DMS 273 treated with DMSO at 0.1 percent for 48 hours (cell line): ENCODE data around the gene ZNF100.
"Not testable (repeated sequence)": the region's sequence is repeated elsewhere in the genome, so short reads cannot be mapped to it uniquely, and the experiment has no call there.

ENCODE experiments used
- DNase-seq: peaks from one replicate; lab custom pipeline; 2025; lab: John Stamatoyannopoulos, UW

ZNF100 gene

DNA sequence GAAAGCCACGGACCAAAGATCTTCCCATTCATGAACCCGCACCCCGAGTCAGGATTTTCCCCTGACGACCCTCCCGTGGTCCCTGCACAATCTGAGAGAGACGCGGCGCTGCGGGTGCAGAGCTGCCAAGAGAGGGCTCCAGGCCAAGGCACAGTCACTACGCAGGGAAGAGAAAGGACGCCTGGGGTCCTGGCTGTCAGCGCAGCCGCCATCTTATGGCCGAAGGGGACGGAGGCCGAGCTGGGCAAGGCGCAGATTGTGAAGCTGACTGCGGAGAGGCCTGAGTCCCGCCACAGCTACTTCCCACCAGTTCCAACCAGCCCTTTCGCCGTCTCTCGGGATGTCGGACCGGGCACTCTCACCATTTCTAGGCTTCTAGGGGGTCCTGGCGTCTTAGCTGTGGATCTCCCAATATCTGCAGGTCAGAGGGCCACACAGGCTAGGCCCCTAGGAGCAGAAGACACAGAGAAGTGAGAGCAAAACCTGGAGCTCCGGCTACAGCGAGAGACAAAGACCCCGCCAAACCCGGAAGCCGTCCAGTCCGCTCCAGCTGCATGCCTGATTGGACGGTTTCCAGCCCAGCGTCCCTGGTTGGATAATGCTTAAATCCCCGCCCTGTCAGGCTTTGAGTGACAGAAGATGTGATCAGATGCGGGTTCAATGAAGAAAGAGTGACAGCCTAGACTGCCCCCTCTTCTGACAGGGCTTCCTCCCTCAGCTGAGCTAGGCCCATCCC is at the start of gene ZNF100:
Gene ZNF100 (minus strand): TSS at position 515 of the 736 bp plus-strand sequence. CDS start 150 bp downstream, at position 365.
- DNase-seq: peak; percentile 90

DNA sequence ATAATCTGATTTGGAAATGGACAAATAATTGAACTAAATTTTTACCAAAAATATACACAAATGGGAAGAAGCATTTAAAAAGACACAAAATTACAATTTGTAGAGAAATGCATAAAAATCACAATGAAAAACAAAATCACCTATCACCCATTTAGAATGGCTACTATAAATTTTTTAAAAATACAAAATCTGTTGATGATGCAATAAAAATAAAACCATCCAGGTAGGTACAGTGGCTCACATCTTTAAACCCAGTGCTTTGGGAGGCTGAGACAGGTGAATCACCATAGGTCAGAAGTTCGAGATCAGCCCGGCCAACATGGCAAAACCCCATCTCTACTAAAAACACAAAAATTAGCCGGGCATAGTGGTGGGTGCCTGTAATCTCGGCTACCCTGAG is 45.1 kb upstream of the ZNF100 start:
- DNase-seq: no peak

- not testable (repeated sequence) for DNase-seq
Measured at GRCh38 chr19:21808400-21809000, 41.1 kb upstream of the ZNF100 start.

DNA sequence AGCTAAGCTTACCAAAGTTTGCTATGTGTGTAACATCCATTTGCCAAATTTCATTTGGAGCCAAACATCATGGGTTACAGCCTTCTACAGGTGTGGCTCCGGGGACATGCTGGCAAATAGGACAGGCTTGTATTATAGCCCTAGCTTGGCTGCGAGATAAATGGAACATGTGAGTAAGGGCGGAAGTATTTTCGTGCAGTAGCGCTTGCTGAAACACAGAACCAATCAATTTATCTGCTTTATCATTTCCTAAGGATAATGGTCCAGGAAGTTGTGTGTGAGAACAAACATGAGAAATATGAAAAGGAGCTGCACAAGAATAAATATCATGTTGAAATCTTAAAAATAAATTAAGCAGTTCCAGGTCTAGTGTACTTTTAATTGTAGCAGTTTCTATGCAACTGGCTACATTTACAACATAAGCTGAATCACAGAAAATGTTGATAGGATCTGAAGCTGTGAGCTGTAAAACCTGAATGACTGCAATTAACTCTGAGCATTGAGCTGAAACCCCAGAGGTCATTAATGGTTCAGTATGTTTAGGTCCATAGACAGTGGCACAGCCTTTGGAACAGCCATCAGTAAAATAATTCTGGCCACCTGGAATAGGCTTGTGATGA is 22.2 kb upstream of the ZNF100 start:
- no peak for DNase-seq

DNA sequence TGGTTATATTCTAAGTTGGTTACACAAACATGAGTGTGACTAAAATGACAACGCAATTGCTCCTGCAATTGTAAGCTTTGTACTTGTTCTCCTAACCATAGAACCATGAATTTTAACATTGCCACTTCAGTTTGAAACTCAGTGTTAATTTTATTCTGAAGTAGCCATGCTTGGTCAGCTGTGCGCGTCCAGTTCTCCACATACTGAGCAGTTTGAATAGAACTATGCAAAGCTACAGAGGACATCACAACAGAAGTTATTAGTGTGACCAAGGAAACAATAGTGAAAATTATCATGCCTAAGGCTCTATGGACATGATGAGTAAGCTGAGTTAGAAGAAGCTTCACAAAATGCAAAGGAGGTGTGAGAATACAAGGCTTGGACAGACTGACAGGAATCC is 19.6 kb upstream of the ZNF100 start:
- DNase-seq: no peak

DNA sequence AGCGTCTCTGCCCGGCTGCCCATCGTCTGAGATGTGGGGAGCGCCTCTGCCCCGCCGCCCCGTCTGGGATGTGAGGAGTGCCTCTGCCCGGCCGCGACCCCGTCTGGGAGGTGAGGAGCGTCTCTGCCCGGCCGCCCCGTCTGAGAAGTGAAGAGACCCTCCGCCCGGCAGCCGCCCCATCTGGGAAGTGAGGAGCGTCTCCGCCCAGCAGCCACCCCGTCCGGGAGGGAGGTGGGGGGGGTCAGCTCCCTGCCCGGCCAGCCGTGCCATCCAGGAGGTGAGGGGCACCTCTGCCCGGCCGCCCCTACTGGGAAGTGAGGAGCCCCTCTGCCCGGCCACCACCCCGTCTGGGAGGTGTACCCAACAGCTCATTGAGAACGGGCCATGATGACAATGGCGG is 8.4 kb upstream of the ZNF100 start:
- DNase-seq: not testable (repeated sequence)

- not testable (repeated sequence) for DNase-seq
Measured at GRCh38 chr19:21766705-21767064, 694 bp downstream of the ZNF100 start.

DNA sequence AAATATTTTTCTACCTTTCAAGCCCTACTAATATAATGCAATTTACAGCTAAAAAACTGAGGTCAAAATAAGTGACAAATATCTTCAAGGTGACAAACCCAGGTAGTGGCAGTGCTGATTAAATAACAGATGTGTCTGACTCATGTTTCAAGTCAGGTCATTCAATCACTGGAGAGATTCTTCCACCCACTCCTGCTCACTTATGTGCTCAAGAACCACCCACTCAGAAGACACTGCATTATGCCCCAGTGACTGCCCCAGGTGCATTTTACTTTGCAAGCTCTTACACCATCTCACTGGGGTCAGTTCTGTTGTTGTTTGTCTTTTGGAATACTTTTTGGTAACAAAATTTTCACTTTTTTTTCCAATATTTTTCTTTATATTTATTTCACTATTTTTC is 2.2 kb downstream of the ZNF100 start:
- DNase-seq: no peak

DNA sequence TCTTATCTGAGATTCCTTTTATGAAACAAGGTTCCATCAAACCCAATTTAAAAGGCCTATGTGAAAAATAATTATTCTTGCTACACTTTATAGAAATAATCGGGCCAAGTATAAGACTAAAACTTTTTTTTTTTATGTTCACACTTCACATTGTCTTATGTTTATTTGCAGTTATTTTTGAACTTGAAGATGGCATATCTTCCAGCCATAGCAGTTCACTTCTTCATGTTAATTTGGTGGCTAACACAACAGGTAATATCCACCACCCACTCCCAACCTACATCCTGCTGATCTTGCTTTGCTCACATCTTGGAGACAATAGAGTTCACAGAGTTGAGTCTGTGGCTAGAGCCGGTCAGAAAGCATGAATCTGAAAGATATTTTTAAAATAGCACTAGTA is 5.8 kb downstream of the ZNF100 start:
- not testable (repeated sequence) for DNase-seq

DNA sequence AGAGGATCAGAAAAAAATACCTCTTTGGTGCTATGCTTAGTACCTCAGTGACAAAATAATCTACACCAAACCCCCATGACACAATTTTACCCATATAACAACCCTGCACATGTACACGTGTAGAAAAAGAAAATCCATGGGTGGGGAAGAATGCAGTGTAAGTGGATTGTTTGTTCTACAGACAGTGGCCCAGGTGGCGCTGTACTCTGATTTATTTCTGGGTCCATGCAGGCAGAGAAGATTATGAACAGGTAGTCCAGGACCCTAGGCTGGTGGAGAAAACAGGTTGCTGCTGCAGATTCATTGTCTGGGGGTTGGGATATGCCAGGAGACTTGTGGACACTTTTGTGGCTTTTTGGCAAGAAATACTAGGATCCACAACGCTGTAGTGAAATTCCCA is 9.1 kb downstream of the ZNF100 start:
- no peak for DNase-seq

DNA sequence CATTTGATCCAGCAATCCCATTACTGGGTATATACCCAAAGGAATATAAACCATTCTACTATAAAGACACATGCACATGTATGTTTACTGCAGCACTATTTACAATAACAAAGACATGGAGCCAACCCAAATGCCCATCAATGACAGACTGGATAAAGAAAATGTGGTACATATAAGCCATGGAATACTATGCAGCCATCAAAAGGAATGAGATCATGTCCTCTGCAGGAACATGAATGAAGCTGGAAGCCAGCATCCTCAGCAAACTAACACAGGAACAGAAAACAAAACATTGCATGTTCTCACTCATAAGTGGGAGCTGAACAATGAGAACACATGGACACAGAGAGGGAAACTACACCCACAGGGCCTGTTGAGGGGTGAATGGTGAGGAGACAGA is 11.8 kb downstream of the ZNF100 start:
- not testable (repeated sequence) for DNase-seq

- DNase-seq: no peak
Measured at GRCh38 chr19:21751384-21751783, 16.0 kb downstream of the ZNF100 start.

GRCh38 chr19:21750586-21751128 is 16.7 kb downstream of the ZNF100 start:
- no peak for DNase-seq

GRCh38 chr19:21749090-21749489 is 18.3 kb downstream of the ZNF100 start:
- no peak for DNase-seq

DNA sequence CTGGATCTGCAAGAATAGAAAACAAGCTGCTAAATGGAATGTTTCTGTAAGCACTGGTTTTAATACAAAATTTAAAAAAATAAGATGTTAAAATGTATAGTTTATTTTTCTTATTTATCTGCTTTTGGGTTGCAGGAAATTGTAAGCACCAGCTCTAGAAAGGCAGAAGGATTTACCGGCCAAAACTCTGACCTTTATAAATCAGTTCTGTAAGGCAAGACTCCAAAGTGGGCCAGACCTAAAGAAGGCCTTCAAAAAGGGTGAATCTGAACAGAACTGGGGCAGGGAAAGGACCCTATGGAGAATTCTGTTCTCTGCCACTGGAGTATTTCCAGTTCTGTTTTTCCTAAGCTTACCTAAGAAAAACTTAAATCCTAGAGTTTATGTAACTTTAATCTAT is 19.3 kb downstream of the ZNF100 start:
- no peak for DNase-seq

- DNase-seq: no peak
Measured at GRCh38 chr19:21740559-21740958, 26.8 kb downstream of the ZNF100 start.

- not testable (repeated sequence) for DNase-seq
Measured at GRCh38 chr19:21726942-21727747, 40.2 kb downstream of the ZNF100 start.

GRCh38 chr19:21713761-21714160 is 53.6 kb downstream of the ZNF100 start:
- no peak for DNase-seq

- no peak for DNase-seq
Measured at GRCh38 chr19:21709464-21709863, 57.9 kb downstream of the ZNF100 start.

GRCh38 chr19:21707878-21708277 is 59.5 kb downstream of the ZNF100 start:
- not testable (repeated sequence) for DNase-seq

- DNase-seq: no peak
Measured at GRCh38 chr19:21707065-21707464, 60.3 kb downstream of the ZNF100 start.

GRCh38 chr19:21705393-21705792 is 62.0 kb downstream of the ZNF100 start:
- no peak for DNase-seq
